Peyer's patch (tissue), 4 donors: ENCODE data around the gene MSH6.

Experiments
- POLR2A ChIP-seq, 2 donors: fragments of 450-650 bp; IDR thresholded peaks; one replicate each; pipeline ENCODE4 v1.5.1; 2017; ENCODE audit warnings: antibody characterized with exemption in 2 of 2, mild to moderate bottlenecking in 2 of 2, moderate library complexity in 2 of 2
- TF ChIP-seq, protein P1 (sequence below), 6 experiments: fragments of 450-650 bp in 4 of 6; fragments of 200-600 bp in 2 of 6; sonication (generic) in 1 of 6; IDR thresholded peaks; one replicate each; pipeline ENCODE4 v1.5.1; 2017 to 2019; ENCODE audit warnings: antibody characterized with exemption in 6 of 6, mild to moderate bottlenecking in 3 of 6, moderate library complexity in 1 of 6

DNA sequence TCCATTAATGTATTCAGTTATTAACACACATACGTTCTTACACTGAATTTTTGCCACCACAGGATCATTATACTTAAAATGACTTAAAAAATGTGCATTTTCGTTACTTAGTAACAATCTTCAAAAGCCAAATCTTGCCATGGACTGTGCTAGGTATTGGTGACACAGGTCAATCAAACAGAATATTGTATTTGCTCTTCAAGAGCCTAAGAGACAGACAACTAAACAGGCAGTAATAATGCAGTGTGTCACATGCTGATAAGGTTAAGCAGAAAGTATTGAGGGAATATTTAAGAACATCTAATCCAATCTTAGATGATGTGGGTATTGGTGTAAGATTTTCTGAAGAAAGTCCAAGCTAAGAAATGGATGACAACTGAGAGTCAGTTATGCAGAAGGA lies 66.4 kb downstream of the MSH6 start:
- TF ChIP-seq, protein P1, sequence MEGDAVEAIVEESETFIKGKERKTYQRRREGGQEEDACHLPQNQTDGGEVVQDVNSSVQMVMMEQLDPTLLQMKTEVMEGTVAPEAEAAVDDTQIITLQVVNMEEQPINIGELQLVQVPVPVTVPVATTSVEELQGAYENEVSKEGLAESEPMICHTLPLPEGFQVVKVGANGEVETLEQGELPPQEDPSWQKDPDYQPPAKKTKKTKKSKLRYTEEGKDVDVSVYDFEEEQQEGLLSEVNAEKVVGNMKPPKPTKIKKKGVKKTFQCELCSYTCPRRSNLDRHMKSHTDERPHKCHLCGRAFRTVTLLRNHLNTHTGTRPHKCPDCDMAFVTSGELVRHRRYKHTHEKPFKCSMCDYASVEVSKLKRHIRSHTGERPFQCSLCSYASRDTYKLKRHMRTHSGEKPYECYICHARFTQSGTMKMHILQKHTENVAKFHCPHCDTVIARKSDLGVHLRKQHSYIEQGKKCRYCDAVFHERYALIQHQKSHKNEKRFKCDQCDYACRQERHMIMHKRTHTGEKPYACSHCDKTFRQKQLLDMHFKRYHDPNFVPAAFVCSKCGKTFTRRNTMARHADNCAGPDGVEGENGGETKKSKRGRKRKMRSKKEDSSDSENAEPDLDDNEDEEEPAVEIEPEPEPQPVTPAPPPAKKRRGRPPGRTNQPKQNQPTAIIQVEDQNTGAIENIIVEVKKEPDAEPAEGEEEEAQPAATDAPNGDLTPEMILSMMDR (IDR thresholded peaks at IDR 0.05) = no peak
- no peak for TF ChIP-seq POLR2A (IDR thresholded peaks at IDR 0.05)
